Measurements from ENCODE around the gene BSPRY.
"Not testable (repeated sequence)": the region's sequence is repeated elsewhere in the genome, so short reads cannot be mapped to it uniquely, and the experiment has no call there.

Gene BSPRY

DNA sequence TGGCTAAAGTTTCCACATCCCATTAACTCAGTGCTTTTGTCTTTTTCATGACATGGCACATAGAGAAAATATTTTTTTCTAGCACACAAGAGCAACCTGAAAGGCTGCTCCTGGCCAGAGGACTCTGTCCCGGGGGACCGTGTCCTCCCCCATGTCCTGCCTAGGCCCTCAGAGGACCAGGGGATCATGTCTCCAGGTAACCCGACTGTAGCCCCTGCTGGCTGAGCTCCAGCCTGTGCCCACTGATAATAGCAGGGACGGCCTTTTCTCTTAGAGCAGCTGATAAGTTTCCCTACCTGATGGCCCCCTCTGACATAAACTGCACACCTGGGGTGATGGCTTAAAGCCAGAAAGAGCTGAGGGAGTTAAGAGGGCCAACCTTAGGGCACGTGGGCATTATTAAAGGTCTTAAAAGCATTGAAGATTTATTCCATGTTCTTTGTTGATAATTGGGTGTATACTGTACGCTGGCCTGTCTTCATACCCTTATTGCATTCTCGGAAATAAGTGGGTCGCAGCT lies 21.5 kb downstream of the BSPRY start:
- DNase-seq (ENCODE audit: low spot score): no peak

DNA sequence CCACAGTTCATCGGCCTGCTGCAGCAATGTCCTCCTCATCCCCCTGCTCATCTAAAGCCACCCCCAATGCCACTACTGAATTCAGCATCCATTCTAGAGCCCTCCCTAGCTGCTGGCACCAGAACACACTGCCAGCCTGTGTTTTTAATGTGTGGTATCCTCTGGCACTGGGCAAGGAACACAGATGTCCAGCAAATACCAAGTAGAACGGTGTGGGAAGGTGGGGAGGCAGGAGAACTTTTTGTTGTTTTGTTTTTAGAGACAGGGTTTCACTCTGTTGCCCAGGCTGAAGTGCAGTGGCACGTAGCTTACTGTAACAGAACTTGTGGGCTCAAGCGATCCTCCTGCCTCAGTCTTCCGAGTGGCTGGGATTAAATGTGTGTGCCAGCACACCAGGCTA lies 22.7 kb downstream of the BSPRY start:
- no peak for DNase-seq (ENCODE audit: low spot score)

DNA sequence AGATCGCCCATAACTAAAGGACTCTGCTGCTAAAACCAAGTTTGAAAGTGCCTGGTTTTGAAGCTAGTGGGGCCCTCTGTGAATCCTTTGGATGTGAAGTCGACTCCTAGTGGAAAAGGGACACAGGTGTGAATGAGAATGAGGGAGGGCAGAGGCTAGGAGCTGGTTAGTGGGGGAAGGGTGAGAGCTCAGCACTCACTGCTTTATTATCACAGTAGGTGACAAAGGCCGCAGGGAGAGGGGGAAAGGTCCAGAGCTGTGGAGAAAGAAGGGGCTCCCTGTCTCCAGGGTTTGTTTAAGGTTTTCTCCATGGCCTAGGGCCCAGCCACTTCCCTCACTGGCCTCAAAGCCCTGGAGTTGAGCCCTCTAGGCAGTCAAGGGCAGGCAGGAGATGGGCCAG lies 23.9 kb downstream of the BSPRY start:
- no peak for DNase-seq (ENCODE audit: low spot score)

- DNase-seq (ENCODE audit: low spot score): no peak
These were observed 24.5 kb downstream of the BSPRY start for GRCh38 chr9:113373676-113374392.

DNA sequence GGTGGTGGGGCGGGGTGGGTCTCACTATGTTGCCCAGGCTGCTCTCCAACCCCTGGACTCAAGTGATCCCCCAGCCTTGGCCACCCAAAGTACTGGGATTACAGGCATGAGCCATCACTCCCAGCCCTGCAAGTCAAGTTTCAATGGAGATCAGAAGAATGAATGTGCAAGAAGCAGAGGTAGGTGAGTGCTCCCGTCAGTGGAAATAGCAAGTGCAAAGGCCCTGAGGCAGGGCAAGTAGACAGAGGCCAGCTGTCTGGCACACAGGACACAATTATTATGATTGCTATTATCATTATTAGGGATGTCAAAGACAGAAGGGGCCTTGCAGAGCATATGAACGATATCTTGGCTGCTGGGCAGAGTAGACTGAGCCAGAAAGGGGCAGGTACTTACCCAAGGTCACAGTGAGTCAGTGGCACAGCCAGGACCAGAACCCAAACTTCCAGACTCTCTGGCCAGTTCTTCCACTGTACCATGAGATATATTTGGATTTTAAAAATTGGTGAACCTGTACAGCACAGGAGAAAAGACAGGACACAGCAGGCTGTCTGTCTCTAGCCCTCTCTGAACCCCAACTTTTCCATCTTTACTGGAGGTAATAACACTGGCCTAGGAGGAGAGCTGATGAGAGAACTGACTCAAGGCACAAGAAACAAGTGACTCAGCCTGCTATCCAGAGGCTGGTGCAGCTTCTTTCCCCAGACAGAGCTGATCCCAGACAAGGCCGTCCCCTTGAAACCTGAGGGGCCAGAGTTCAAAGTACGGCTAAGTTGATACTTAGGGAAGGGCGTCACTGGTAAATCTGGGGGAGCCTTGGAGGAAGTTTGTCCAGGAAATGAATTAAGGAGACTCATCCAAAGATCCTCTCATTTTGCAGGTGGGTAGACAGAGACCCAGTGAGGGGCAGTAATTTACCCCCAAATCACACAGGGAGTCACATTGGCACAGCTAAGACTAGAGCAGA lies 26.0 kb downstream of the BSPRY start:
- DNase-seq (ENCODE audit: low spot score): peak; percentile 32

- DNase-seq (ENCODE audit: low spot score): peak; percentile 91
These were observed 27.6 kb downstream of the BSPRY start, which contains the start of gene HDHD3 for GRCh38 chr9:113376634-113377567. Gene HDHD3 (minus strand): TSS chr9:113376986. CDS start chr9:113374354, 2,632 bp downstream.

- DNase-seq (ENCODE audit: low spot score): not testable (repeated sequence)
These were observed 29.9 kb downstream of the BSPRY start for GRCh38 chr9:113379094-113379828.

DNA sequence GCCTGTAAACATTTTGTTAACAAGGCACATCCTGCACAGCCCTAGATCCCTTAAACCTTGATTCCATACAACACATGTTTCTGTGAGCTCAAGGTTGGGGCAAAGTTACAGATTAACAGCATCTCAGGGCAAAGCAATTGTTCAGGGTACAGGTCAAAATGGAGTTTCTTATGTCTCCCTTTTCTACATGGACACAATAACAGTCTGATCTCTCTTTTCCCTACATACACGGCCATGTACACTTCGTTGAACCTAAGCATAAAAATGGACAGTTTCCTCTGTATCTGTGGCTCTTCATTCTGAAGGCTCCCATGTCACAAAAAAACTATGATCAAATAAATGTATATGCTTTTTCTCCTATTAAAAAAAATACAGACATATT lies 30.5 kb downstream of the BSPRY start:
- not testable (repeated sequence) for DNase-seq (ENCODE audit: low spot score)

GRCh38 chr9:113380869-113381378 lies 31.6 kb downstream of the BSPRY start:
- no peak for DNase-seq (ENCODE audit: low spot score)

DNA sequence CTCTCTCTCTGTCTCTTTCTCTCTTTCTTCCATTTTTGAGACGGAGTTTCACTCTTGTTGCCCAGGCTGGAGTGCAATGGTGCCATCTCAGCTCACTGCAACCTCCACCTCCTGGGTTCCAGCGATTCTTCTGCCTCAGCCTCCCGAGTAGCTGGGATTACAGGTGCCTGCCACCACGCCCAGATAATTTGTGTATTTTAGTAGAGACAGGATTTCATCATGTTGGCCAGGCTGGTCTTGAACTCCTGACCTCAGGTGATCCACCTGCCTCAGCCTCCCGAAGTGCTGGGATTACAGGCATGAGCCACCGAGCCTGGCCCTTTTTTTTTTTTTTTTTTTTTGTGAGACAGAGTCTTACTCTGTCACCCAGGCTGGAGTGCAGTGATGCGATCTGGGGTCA lies 32.1 kb downstream of the BSPRY start:
- not testable (repeated sequence) for DNase-seq (ENCODE audit: low spot score)

DNA sequence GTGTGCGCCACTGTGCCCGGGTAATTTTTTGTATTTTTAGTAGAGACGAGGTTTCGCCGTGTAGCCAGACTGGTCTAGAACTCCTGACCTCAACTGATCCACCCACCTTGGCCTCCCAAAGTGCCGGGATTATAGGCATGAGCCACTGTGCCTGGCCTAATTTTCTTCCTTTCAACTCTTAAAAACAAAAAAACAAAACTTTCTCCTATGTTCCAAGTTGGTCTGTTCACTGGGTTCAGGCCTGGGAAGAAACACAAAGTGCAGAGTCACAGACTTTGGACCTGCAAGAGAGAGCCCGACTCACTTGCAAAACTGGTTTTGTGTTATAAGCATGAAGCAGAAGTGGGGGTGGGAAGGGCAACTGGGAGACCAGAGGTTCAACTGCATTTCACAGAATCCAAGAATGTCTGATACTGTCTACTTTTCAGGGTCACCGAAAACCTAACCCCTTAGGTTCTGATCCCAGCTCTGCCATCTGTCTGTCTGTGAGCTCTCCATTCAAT lies 32.6 kb downstream of the BSPRY start:
- DNase-seq (ENCODE audit: low spot score): no peak

- DNase-seq (ENCODE audit: low spot score): peak; percentile 1
These were observed 37.4 kb downstream of the BSPRY start for GRCh38 chr9:113386571-113387393.

- peak; percentile 1 for DNase-seq (ENCODE audit: low spot score)
These were observed 38.4 kb downstream of the BSPRY start for GRCh38 chr9:113387560-113388230.

- DNase-seq (ENCODE audit: low spot score): no peak
These were observed 39.5 kb downstream of the BSPRY start for GRCh38 chr9:113388833-113389232.

GRCh38 chr9:113389451-113389850 lies 40.1 kb downstream of the BSPRY start:
- DNase-seq (ENCODE audit: low spot score): no peak

DNA sequence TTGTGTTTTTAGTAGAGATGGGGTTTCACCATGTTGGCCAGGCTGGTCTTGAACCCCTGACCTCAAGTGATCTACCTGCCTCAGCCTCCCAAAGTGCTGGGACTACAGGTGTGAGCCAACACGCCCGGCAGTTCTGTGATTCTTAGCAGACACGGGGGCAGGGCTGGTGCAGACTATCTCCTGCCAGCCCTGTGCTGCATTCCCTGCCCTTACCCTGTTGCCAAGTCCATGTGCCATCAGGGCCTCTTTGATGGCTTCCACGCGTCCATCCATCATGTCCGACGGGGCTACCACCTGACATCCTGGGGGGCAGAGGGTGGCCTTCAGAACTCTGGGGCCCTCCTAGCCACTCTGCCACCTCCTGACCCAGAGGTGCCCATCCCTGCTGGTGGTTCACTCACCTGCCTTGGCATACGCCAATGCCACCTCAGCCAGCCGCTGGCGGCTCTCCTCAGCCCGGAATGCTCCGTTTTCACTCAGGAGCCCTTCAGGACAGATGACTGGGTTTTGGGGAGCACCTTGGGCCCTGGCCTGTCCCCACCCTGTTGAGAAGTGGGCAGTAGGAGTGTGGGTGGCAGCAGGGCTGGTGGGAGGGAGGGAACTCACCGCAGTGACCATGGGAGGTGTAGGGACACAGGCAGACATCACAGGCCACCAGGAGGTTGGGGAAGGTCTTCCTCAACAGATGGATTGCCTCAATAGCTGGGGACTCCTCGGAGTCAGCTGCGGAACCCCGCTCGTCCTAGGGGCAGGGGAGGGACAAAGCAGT lies 41.0 kb downstream of the BSPRY start:
- DNase-seq (ENCODE audit: low spot score): no peak

- no peak for DNase-seq (ENCODE audit: low spot score)
These were observed 42.6 kb downstream of the BSPRY start for GRCh38 chr9:113391917-113392316.

- no peak for DNase-seq (ENCODE audit: low spot score)
These were observed 43.9 kb downstream of the BSPRY start for GRCh38 chr9:113393281-113393680.

Measured in AG08396 (cell line).